ENCODE measurements around the gene IDUA.

The IDUA gene

DNA sequence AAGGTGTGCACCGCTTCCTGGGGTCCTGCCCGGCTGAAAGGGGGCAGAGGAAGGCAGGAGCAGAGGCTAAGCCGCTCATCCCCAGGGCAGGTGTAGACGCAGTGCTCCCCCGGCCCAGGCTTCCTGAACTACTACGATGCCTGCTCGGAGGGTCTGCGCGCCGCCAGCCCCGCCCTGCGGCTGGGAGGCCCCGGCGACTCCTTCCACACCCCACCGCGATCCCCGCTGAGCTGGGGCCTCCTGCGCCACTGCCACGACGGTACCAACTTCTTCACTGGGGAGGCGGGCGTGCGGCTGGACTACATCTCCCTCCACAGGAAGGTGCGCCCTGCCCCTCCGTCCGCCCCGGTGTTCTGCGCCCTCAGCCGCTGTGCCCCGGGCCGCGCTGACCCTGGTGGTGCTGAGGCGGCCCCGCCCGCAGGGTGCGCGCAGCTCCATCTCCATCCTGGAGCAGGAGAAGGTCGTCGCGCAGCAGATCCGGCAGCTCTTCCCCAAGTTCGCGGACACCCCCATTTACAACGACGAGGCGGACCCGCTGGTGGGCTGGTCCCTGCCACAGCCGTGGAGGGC, 14.8 kb downstream of the IDUA start:
- DNase-seq = no peak

DNA sequence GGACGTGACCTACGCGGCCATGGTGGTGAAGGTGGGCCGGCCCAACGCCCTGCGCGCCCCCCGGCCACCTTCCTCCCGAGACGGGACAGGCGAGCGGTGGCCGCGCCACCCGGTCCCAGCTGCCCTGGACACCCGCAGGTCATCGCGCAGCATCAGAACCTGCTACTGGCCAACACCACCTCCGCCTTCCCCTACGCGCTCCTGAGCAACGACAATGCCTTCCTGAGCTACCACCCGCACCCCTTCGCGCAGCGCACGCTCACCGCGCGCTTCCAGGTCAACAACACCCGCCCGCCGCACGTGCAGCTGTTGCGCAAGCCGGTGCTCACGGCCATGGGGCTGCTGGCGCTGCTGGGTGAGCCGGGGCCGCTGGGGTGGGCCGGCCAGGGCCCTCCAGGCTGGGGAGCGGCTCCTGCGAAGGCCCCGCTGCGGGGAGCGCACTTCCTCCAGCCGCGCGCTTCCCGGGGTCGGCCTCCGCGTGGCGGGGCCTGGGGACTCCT, 15.3 kb downstream of the IDUA start:
- no peak for DNase-seq

DNA sequence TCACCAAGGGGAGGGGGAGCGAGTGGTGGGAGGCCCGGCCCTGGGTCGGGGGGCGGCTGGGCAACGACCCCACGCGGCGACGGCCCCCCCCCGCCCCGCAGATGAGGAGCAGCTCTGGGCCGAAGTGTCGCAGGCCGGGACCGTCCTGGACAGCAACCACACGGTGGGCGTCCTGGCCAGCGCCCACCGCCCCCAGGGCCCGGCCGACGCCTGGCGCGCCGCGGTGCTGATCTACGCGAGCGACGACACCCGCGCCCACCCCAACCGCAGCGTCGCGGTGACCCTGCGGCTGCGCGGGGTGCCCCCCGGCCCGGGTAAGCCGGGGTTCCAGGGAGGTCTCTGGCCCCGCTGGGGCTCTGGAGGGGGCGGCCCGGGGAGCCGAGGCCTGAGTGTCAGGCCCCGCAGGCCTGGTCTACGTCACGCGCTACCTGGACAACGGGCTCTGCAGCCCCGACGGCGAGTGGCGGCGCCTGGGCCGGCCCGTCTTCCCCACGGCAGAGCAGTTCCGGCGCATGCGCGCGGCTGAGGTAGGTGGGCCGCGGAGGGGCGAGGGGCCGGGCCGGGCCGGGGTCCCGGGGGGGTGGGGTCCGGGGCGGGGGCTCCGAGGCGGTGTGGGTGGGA, 15.9 kb downstream of the IDUA start:
- no peak for DNase-seq

DNA sequence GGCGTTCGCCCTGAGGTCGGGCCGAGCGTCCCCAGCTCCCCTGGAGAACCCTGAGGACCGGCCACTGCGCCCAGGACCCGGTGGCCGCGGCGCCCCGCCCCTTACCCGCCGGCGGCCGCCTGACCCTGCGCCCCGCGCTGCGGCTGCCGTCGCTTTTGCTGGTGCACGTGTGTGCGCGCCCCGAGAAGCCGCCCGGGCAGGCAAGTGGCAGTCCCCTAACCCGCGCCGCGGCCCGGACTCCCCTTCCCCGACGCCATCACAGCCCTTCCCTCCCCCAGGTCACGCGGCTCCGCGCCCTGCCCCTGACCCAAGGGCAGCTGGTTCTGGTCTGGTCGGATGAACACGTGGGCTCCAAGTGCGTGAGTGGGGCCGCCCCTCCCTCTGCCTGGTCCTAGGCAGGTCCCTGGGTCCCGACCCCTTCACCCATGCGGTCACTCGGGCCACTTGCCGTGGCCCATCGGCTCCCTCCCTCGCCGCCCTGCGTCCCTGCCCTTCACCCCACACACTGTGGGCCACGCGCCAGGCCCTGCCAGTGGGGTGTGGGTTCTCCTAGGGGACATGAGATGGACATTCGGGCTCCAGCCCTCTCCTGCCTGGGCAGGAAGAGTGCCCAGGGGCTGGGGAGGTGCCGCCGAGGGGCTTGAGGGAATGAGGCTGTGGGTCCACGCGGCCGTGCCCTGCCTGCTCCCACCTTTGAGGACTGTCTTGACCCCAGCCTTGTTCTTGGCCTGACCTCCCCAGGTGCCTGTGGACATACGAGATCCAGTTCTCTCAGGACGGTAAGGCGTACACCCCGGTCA, 16.6 kb downstream of the IDUA start:
- DNase-seq = no peak

DNA sequence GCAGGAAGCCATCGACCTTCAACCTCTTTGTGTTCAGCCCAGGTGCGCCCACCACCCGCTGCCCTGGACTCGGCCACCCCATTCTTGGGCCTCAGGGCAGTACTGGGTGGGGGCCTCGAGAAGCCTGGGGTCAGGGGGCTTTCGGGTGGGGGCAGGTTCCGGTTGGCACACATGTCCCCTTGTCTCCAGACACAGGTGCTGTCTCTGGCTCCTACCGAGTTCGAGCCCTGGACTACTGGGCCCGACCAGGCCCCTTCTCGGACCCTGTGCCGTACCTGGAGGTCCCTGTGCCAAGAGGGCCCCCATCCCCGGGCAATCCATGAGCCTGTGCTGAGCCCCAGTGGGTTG, 17.2 kb downstream of the IDUA start:
- DNase-seq = no peak

DNA sequence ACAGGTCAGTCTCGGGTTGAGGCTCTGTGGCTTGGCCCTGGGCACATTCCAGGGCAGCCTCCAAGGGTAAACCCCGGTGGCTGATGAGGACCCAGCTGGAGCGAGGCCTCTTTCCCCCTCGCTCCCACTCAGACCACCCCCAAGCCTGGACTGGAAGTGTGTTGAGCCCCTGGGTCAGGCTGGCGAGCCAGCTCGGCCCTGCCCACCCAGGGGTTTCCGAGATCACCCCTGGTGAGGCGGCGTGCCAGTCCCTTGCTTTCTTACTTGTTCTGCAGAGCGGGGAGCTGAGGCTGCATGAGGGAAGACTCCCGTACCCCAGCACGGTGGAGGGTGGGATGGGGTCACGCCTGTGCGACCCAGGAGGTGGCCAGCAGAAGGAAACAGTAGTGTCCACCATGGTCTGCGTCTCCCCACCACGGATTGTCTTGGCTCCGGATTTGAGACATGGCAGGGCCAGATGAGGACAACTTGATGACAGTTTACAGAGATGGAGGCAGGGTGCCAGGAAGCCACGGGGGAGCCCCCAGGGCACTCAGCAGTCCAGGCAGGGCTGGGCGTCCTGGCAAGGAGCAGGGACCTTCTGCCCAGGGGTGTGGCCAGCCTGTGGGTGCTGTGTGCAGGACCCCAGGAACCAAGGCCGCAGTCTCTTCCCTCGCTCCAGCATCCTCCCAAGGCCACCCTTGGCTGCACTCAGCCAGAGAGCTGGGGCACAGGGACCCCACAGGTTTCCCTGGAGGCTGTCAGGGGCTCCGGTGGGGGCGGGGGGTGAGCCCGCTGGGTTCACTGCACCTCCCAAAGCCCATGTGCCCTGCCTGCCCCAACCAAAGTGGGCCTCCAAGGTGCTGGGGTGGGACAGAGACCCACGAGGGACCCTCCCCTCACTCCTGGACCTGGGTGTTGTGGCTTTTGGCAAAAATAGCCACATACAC, 18.0 kb downstream of the IDUA start:
- DNase-seq = no peak

DNA sequence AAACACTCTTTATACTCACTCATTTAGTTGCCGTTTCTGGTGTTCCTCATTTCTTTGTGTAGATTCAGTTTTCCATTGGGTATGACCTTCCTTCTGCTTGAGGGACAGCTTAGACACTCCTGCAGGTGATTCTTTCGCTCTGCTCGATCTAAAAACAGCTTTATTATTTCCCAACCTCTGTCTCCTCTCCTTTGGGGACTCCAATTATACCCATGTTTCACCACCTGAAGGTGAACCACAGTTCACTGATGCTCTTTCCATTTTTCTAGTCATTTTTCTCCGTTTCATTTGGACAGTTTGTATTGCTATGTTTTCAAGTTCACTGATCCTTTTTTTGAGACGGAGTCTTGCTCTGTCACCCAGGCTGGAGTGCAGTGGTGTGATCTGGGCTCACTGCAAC, 20.0 kb downstream of the IDUA start:
- DNase-seq = no peak

DNA sequence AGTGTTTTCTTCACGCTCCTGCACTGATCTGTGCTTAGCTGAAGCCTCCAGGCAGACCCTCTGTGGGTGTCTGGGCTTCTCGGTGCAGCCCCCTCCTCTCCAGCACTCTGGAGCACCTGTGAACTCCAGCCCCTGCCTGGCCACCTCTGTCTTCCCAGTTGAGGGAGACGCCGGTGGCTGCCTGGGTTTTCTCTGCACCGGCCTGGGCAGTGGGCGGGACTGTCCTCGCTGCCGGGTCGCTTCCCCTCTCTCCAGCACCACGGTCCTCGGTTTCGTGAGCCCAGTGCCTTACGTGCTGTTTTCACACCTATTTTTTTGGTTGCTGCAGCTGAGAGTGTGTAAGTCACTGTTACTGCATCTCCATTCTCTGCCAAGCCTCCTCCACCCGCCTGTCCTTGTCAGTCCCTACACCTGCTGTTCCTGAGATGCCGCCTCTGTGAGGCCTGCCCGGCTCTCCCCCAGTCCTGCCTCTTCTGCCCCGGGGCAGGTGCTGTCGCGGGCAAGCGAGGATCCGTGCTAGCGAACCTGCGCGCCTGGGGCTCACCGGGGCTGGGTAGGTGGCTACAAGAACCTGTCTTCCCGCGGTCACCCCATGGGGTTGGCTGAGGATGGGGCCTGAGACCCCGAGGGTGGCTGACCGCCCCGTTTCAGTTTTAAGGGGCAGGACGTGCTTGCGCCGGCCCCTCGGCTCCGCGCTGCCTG, 22.1 kb downstream of the IDUA start:
- no peak for DNase-seq

DNA sequence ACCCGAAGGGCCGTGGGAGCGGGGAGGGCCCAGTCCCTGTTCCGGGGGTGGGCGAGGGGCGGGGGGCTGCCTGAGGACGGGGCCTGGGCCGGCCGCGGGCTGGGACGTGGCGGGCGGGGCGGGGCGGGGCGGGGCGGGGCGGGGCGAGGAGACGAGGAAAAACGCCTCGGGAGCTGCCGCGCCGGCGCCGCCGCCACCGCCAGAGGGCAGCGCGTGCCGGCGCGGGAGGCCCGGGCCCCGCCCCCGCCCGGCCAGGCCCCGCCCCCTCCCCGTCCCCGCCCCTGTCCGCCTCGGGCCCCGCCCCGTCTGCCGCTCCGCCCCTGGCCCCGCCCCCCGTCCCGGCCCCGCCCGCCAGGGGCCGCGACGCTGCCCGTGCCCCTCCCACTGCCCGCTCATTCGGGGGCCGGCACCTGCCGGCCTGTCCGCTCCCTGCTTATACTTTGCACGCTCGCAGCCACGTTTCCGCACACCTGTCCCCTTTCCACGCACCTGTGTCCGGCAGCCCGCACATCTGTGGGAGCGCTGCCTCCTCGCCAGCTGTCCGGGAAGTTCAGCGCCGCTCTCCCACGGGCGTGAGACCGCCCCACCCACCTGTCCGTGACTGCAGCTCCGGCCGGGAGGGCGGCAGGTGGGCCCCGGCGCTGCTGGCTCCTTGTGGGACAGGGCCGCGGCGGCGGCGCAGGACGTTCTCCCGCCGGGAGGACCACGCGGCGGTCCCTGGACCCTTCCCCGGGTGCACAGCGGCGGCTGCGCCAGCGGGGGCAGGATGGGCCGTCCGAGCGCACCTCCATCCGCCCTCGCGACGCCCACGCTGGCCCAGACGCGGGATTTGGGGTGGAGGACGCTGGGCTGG, 22.9 kb downstream of the IDUA start:
- DNase-seq = peak; percentile 49

DNA sequence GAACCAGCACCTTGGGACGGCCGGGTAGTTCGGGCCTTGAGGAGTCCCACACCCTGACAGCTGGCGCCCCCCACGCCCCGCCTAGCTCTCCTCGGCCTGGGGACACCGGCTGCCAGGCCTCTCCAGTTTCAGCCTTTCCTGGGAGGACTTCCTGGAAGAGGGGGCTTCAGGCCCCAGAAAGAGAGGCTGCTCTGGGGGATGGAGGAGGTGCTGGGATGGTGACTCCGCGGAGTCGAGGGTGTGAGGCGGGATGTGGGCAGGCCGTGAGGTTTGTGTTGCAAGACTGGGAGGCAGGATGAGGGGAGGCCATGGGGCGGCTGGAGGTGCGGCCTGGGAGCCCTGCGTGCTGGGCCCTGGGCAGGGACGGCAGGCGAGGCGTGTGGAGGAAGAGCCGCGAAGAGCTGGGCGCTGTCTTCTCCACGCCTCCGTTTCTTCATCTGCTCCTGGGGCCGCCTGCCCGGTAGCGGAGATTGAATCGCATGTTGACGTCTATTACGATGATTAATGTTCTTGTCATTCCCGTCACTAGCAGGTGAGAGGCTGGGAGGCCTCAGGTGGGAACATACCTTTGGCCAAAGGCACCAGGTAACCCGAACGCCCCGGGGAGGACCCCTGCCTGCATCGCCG, 23.7 kb downstream of the IDUA start:
- DNase-seq = no peak

DNA sequence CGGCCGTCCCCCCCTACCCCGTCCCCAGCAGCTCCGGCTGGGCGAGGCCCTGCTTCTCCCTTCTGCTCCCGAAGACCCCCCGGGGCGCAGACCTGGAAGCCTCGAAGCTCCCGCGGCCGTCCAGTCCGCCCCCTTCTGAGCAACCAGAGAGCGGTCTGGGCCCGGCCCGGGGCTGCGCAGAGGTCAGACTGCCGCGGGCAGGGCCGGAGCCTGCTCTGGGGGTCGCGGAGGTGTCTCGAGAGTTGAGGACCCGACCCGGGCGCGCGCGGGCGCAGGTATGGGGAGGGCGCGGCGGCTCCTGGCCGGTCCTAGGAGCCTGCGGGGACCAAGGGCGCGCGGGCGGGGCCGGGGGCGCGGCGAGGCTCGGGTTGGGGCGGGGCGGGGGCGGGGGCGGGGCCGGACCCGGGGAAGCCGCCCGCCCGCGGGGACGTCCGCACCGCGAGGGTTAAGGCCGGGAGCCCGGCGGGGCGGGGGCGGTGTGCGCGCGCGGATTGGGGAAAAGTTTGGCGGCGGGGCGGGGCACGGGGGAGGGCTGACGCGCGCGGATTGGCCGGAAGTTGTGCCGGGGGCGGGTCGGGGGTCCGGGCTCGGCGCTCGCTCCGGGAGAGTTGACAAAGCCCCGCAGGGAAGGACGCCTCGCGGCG, 24.3 kb downstream of the IDUA start, which contains the start of gene FGFRL1:
Gene FGFRL1, plus strand, starts transcription at position 605 of the 644 bp plus-strand sequence. CDS start 860 bp downstream, outside the sequence.
- peak; percentile 87 for DNase-seq

DNA sequence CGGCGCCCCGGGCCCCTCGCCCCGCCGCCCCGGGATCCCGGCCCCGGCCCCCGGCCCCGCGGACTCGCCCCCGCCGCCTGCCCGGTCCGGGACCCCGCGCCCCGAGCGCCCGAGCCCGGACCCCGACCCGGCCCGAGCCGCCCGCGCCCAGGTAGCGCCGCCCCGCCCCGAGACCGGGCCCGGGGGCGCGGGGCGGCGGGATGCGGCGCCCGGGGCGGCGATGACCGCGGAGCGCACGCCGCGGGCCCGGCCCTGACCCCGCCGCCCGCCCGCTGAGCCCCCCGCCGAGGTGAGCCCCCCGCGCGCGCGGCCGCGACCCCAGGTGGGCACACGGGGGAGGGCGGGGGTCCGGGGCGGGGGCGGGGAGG, 24.8 kb downstream of the IDUA start:
- no peak for DNase-seq

DNA sequence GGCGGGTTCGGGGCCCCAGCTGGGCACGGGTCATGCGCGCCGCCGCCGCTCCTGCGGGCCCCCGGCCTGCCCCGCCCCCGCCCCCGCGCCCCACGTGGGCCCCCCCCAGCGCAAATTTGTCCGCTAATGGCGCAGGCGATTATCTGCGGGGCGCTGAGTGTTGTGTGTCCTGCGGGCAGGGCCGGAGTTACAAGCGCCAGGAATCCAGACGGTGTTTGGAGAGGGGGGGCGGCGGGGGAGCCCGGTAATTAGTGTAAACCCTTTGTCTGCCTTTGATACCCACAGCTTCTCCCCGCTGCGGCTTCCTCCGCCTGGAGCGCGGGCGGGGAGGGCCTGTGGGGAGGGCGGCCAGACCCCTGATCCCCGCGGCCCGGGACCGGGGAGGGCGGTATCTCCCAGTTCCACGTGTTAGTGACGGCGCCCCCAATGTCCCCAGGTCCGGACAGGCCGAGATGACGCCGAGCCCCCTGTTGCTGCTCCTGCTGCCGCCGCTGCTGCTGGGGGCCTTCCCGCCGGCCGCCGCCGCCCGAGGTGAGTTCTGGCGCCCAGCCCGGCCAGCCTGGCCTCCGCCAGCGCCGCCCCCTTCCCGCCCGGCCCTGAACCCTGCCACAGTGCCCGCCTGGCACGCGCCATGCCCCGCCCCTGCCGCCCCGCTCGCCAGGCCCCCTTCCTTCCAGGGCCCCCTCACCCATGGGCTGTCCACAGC, 25.3 kb downstream of the IDUA start:
- peak; percentile 23 for DNase-seq

DNA sequence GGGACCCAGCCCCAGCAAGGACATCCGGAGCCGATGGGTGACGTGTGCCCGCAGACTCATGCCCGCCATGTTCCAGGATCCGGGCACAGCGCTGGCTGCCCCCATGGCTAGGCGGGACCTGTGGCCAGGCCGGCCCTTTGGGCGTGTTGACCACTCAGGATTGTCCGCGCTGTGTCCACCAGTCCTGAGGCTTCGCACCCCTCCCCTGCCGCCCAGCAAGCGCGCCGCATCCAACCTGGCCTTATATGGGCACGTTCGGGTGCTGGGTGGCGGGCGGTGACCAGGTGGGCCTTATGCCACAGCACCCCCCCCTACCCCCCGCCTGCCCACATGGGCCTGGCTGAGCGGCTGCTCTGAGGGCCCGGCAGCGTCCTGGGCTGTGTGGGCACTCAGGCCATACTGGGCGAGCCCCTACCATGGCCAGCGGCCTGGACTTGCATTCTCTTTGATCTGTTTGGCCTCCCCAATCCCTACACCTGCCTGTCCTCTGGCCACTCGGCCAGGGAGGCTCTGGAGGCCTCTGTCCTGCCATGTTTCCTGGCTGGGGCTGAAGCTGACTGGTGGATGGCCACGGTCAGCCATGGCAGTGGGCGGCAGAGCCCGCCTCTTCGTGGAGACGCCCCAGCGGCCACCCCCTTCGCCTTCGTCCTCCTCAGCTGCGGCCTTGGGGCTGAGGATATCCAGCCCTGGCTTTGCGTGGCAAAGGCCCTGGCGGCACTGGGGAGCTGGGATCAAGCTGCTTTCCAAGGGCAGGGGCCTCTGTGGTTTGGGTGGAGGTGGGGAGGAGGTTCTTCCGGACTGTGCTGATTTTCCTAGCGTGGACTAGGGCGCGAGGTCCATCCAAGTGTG, 26.6 kb downstream of the IDUA start:
- DNase-seq = no peak

DNA sequence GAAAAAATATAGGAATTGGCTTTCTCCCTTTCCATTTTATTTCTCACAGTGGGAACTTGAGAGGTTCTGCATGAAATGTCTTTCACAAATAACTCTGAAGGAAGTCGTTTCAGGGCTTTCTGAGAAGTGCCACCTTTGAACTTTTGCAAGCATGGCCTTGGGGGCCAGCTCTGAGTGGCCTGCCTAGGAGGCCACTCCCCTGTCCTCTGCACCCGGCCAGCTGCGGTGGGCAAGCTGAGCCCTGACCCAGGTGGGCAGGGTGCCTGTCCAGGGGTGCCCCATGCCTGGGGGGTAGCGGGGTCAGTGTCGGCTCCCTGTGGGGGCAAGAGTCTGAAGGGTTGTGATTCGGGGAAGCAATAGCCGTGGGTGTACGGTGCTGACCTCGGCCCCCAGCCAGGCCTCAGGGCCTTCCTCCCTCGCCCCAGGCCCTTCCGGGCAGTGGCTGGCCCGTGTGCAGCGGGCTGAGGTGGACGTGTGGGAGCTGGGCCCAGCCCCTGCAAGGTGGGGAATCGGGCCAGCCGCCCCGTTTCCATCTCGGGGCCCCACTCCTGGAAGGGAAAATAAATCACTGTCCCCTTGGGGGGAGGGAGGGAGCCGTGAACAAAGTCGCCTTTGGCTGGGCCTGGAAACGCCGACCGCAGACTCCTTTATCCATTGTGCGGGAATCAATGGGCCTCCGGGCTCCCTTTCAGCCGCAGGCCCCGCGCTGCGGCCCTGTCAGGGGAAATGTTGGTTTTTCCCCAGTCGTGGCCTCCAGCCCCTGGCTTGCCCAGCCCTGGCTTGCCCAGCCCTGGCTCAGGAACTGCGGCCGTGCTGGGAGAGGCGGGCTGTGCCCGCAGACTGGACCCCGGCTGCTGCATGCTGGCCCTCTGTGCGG, 27.7 kb downstream of the IDUA start:
- no peak for DNase-seq

DNA sequence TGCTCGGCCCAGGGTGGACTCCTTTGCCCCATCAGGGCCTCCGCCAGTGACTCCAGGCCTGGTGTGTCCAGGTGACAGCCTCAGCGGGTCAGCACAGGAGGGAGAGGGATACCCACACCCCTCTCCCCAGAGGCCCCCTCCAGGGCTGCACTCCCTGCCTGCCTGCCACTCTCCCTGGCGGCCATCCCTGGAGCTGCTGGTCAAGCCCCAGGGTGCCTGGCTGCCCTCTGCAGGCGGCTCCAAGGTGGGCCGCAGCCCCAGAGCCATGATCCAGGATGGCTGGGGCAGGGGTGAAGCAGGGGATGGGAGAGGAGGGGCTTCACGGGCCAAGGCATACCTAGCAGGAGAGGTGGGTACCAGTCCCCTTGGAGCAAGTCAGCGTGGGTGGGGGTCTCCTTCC, 28.3 kb downstream of the IDUA start:
- no peak for DNase-seq

DNA sequence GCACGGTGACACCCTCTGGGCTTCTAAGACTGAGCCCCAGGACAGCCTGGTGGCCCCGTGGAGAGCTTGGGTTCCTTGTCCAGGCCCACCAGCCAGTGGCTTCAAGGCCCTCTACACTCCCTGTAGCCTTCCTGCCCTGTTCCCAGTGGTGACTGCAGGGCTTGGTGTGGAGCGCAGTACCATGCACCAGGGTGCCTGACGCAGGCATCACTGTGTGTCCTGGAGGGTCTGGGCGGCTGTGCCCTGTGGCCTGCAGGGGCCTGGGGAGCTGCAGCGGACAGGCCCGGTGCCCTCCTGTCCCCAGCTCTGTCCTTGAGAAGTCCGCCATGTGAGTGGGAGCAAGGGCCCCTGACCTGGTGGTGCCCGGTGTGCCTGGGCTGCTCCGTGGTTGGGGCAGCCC, 28.9 kb downstream of the IDUA start:
- no peak for DNase-seq

DNA sequence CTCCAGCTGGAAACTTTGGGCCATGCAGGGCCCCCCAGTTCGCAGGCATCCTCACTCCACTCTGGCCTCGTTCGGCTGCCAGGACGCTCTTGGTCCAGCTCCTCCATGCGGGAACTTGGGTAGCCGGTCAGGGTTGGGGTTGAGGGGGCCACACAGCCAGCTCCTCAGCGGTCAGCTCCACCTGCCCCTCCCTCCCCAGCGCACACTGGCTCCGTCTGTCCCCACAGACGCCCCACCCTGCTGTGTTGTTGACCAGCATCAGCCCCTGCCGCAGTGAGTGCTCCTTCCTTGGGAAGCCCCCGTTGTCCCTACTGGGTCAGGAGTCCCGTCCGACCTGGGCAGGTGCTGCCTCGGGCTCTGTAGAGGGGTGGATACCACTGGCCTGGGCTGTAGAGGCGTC, 30.4 kb downstream of the IDUA start:
- DNase-seq = no peak
